ENCODE data around the gene COG5.
"Not testable (repeated sequence)": the region's sequence is repeated elsewhere in the genome, so short reads cannot be mapped to it uniquely, and the experiment has no call there.

The COG5 gene

GRCh38 chr7:107255602-107256001 is 308.1 kb downstream of the COG5 start:
- no peaks in the 10 kb centered on the region for H3K4me1 ChIP-seq (ENCODE audit: insufficient read depth, poor library complexity, severe bottlenecking)
- ATAC-seq (ENCODE audit: low read depth), result no peak
- no peak for TF ChIP-seq CTCF (IDR thresholded peaks at IDR 0.05; ENCODE audit: poor library complexity, severe bottlenecking)
- no peaks in the 10 kb centered on the region for H3K9me3 ChIP-seq (ENCODE audit: severe bottlenecking)
- H3K27ac ChIP-seq (ENCODE audit: poor library complexity, severe bottlenecking), result no peak overlapping the region
- DNase-seq (ENCODE audit: low spot score), result no peak
- H3K36me3 ChIP-seq (ENCODE audit: low read depth), result peaks cover 13% of the 10 kb centered on the region; the same call in 1 of the 2 replicates
- H3K4me3 ChIP-seq (ENCODE audit: severe bottlenecking), result no peak overlapping the region
- no peaks in the 10 kb centered on the region for H3K27me3 ChIP-seq (ENCODE audit: insufficient read depth, poor library complexity, severe bottlenecking)

GRCh38 chr7:107254398-107254985 is 309.2 kb downstream of the COG5 start:
- Histone ChIP-seq H3K9me3 (ENCODE audit: severe bottlenecking) (no peaks in the 10 kb centered on the region), H3K27me3 (ENCODE audit: insufficient read depth, poor library complexity, severe bottlenecking) (no peaks in the 10 kb centered on the region), H3K36me3 (ENCODE audit: low read depth) (peaks cover 13% of the 10 kb centered on the region; the same call in 1 of the 2 replicates), H3K4me1 (ENCODE audit: insufficient read depth, poor library complexity, severe bottlenecking) (no peaks in the 10 kb centered on the region), H3K4me3 (ENCODE audit: severe bottlenecking) (no peak overlapping the region), H3K27ac (ENCODE audit: poor library complexity, severe bottlenecking) (no peak overlapping the region)
- no peak for TF ChIP-seq CTCF (IDR thresholded peaks at IDR 0.05; ENCODE audit: poor library complexity, severe bottlenecking)
- no peak for ATAC-seq (ENCODE audit: low read depth)
- no peak for DNase-seq (ENCODE audit: low spot score)

GRCh38 chr7:107253599-107253998 is 310.1 kb downstream of the COG5 start:
- Histone ChIP-seq H3K9me3 (ENCODE audit: severe bottlenecking) (no peaks in the 10 kb centered on the region), H3K36me3 (ENCODE audit: low read depth) (peaks cover 13% of the 10 kb centered on the region; the same call in 1 of the 2 replicates), H3K4me1 (ENCODE audit: insufficient read depth, poor library complexity, severe bottlenecking) (no peaks in the 10 kb centered on the region), H3K27ac (ENCODE audit: poor library complexity, severe bottlenecking) (no peak overlapping the region), H3K27me3 (ENCODE audit: insufficient read depth, poor library complexity, severe bottlenecking) (no peaks in the 10 kb centered on the region), H3K4me3 (ENCODE audit: severe bottlenecking) (no peak overlapping the region)
- no peak for TF ChIP-seq CTCF (IDR thresholded peaks at IDR 0.05; ENCODE audit: poor library complexity, severe bottlenecking)
- ATAC-seq (ENCODE audit: low read depth) (no peak), DNase-seq (ENCODE audit: low spot score) (no peak)

- H3K4me1 ChIP-seq (ENCODE audit: insufficient read depth, poor library complexity, severe bottlenecking), result no peaks in the 10 kb centered on the region
- DNase-seq (ENCODE audit: low spot score) (no peak), ATAC-seq (ENCODE audit: low read depth) (no peak)
- no peak for TF ChIP-seq CTCF (IDR thresholded peaks at IDR 0.05; ENCODE audit: poor library complexity, severe bottlenecking)
- no peak overlapping the region for H3K4me3 ChIP-seq (ENCODE audit: severe bottlenecking)
- H3K27me3 ChIP-seq (ENCODE audit: insufficient read depth, poor library complexity, severe bottlenecking), result no peaks in the 10 kb centered on the region
- H3K36me3 ChIP-seq (ENCODE audit: low read depth), result peaks cover 16% of the 10 kb centered on the region
- H3K9me3 ChIP-seq (ENCODE audit: severe bottlenecking), result no peaks in the 10 kb centered on the region
- no peak overlapping the region for H3K27ac ChIP-seq (ENCODE audit: poor library complexity, severe bottlenecking)
Observed at GRCh38 chr7:107251963-107252362, 311.8 kb downstream of the COG5 start.

- Histone ChIP-seq H3K4me1 (ENCODE audit: insufficient read depth, poor library complexity, severe bottlenecking) (no peaks in the 10 kb centered on the region), H3K4me3 (ENCODE audit: severe bottlenecking) (no peak overlapping the region), H3K9me3 (ENCODE audit: severe bottlenecking) (no peaks in the 10 kb centered on the region), H3K27me3 (ENCODE audit: insufficient read depth, poor library complexity, severe bottlenecking) (no peaks in the 10 kb centered on the region), H3K27ac (ENCODE audit: poor library complexity, severe bottlenecking) (no peak overlapping the region), H3K36me3 (ENCODE audit: low read depth) (peaks cover 8% of the 10 kb centered on the region)
- no peak for TF ChIP-seq CTCF (IDR thresholded peaks at IDR 0.05; ENCODE audit: poor library complexity, severe bottlenecking)
- DNase-seq (ENCODE audit: low spot score) (no peak), ATAC-seq (ENCODE audit: low read depth) (no peak)
Observed at GRCh38 chr7:107248551-107249316, 315.0 kb downstream of the COG5 start.

- not testable (repeated sequence) for H3K4me3 ChIP-seq (ENCODE audit: severe bottlenecking); ATAC-seq (ENCODE audit: low read depth); H3K9me3 ChIP-seq (ENCODE audit: severe bottlenecking); H3K36me3 ChIP-seq (ENCODE audit: low read depth); H3K27ac ChIP-seq (ENCODE audit: poor library complexity, severe bottlenecking); H3K4me1 ChIP-seq (ENCODE audit: insufficient read depth, poor library complexity, severe bottlenecking); DNase-seq (ENCODE audit: low spot score); H3K27me3 ChIP-seq (ENCODE audit: insufficient read depth, poor library complexity, severe bottlenecking)
Observed at GRCh38 chr7:107246836-107247235, 316.9 kb downstream of the COG5 start.
